HG03342 (cell line): ENCODE measurements around the gene SLC35D1.

Experiments used
- ATAC-seq: cut with Tn5 transposase; IDR thresholded peaks from one replicate; pipeline ENCODE4 v1.9.1; 2021; ENCODE audit warnings: mild to moderate bottlenecking, moderate library complexity; ENCODE audit not compliant: unreplicated experiment

Gene SLC35D1

DNA sequence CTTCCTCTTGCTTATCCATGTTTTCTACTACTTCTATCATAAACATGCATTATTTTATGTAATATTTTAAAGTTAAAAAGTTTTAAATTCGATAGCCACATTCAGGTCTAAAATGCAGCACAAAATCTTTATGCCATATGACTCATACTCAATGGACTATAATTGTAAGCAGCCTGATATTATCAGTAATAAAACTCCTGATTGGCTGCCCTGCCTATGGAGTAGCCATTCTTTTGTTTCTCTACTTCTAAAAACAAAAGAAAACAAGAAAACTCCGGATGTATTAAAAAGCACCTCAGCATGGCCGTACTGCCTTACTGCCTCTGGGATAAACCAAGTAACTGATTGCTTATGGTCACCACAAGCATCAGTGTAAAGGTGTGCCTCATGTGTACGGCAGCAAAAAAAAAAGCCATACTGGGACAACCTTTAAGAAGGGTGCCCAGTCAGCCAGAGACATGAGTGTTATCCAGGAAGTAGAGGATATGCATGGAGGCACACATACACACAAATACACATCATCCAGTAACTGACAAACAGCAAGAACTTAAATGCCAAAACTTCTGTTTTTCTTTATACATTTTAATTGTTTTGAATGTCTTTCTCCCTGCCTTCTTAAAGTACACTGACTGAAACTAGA, 9.2 kb downstream of the SLC35D1 start:
- ATAC-seq = peak; percentile 59

- ATAC-seq = no peak
Measured at GRCh38 chr1:67043366-67043765, 10.6 kb downstream of the SLC35D1 start.

DNA sequence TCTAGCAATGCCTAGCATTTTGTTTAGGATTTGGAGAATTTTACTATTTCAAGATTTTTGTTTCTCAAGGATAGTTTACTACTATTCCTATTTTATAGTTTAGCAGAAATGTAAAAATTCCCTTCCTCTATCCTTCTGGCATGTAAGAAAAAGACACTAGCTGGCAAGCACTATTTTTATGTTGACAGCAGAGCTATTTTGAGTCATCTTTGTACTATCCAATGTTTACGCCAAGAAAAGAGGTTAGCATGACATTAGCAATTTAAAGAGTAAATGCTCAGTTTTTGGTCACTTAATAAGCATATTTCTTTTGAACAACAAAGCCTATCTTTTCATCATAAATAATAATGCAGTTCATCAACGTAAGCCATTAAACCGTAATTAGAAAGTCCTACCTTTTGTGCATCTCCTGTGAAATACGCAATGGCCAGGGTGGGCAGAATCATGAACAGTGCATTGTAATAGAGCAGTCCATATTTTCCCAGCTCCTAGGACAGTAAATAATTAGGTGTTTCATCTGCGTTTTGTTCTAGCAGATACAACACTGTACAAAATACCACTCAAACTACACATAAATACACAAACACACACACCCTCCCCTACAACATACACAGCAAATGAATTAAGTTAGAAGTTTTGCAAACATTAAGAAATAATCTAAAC, 12.0 kb downstream of the SLC35D1 start:
- ATAC-seq = no peak

DNA sequence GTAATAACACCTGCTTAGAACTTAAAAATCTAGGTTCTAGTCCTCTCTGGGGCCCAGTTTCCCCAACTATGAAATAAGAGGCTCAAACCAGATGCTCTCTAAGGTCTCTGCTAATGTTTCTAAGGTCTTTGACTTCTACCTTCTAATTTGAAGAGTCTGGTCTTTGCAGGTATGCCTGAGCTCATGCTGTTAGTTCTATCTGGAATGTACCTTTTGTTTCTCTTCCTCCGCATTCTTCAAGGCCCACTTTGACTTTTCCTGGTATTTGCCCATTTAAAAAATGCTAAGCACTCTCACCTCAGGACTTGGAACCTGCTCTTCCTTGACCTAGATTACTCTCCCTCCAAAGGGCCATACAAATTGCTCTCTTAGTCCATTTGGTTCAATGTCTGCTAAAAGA, 13.5 kb downstream of the SLC35D1 start:
- ATAC-seq = no peak

DNA sequence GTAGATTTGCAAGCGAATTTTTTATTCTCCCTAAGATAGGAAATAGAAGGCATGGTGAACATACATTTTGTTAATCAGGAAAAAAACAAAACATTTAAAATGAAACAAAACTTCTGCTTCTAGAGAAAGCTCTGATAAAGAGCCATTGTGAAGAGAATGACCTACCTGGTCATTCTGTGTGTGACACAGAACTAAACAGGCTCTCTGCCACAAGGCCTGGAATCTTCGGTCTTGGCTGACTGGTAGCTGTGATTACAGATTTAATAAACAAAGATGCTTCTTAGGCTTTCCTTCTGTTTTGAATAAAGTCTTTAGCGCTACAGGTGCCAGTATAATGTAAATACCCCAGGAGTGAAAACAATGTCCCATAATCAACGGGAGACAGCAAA, 22.1 kb downstream of the SLC35D1 start:
- no peak for ATAC-seq

DNA sequence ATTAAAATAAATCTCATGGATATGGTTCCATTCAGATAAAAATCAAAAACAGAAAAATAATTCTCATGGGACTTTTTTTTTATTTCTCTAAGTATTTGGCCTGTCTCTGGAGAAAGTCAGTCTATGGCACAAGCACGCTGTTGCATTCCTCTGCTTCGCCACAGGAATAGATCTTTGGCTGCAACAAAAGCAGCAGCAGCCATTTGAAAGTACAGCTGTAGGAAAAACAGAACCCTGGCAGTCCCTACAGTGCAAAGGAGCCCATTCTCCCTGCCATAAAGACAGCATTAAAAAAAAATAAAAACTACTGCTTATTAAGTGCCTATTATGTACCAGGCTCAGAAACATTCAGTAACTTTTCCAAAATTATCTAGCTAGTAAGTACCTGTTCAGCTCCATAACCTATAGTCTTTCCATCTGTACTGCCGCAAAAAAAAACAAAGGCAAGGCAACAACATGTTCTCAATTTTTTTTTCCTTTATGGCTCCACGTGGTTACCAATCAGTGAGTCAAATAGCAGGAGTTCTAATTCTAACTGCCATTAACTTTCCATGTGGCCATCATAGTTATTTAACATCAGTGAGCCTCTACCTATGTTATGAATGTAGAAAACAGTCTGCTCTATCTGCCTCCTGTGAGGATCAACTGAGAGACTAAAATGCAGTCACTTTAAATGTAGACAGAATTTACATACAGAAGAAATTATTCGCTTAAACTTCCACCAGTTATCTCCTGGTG, 22.7 kb downstream of the SLC35D1 start:
- no peak for ATAC-seq

DNA sequence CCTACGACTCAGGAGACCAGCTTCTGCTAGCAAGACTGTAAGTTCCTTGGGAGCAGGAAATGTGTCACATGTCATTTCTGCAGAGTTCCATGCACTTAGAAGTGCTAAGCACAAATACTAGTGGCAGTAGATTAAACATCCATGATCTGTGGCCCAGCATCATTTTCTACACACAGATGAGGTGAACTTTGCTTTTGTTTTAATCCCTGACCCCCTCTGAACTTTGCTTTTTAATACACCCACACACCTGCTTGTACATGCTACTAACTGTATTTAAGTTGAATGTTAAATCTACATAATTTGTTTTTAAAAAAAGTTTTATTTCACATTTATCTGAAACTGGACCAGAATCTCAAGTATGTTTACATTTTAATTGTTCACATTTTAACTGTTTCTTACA, 24.5 kb downstream of the SLC35D1 start:
- no peak for ATAC-seq

DNA sequence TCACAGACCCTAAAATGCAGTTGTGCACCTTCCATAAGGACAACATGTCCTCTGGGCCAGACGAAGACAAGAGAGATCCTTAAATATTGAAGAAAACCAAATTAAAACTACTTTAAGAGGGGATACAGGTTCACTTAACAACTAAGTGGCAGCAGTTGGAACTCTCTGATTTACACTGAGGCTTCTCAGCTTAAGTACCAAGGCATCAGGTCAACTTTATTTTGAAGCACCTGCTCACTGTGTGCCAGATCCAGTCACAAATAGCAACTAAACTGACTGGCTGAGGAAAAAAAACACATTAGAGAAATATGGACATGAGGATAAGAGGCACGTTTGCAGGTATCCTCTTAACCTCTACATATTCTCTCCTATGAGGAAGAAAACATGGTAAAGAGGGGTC, 33.2 kb downstream of the SLC35D1 start:
- ATAC-seq = no peak

DNA sequence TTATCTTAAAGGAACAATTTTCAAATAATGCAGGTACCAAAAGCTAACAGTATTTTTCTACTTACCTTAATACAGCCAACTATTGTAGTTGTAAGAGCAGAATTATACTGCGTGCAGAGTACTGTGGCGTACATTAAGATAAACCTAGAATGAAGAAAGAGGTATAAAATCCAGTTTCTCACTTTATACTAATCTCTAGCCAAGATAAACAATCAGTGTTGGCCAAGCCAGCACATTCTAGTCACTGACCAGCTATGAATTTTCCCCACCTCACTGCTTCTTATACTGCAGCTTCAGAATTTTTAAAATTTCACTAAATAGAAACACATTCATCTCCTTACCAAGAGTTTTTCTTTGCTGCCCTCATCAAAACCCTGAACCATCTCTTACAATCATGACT, 33.6 kb downstream of the SLC35D1 start:
- no peak for ATAC-seq

DNA sequence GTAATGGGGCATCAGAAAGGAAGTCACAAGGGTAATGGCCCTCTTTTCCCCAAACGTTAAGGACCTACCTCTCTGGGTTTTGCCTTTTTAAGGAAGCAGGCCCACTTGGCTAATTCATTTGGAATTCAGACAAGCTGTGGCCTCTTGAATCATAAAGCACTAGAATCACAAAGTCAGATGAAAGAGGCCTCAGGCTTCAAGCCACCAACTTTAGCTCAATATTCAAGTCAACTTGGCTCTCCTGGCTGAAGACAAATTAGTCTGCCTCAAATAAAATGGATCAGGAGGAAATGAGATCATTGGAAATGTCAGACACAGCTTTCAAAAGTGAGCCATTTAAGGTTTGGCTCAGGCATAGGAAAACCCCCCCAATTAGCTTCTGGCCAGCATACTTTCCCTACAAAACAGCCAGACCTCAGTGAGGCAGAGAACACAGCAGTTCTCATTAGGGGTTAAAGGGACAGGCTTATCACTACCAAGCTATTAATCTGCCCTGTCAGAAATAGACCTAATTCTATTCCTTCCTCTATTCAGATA, 34.3 kb downstream of the SLC35D1 start:
- ATAC-seq = no peak

- no peak for ATAC-seq
Measured at GRCh38 chr1:67019121-67019520, 34.8 kb downstream of the SLC35D1 start.

DNA sequence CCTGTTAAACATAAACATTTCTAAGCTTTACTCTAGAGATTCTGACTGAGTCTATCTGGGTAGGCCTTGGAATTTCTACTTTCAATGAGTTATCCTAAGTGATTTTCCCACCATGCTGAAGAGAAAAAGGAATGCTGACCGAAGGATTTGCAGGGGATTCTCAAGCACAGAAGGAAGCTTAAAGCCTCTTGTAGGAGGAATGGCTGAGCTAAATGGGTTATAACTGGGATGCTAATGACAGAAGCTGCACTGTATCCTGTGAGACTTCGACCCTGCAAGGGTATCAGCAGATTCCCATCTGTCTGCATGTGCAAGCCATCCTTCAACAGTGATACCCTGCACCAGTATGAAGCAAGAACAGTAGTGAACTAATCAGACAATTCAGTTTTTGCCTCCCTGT, 35.4 kb downstream of the SLC35D1 start:
- ATAC-seq = no peak

DNA sequence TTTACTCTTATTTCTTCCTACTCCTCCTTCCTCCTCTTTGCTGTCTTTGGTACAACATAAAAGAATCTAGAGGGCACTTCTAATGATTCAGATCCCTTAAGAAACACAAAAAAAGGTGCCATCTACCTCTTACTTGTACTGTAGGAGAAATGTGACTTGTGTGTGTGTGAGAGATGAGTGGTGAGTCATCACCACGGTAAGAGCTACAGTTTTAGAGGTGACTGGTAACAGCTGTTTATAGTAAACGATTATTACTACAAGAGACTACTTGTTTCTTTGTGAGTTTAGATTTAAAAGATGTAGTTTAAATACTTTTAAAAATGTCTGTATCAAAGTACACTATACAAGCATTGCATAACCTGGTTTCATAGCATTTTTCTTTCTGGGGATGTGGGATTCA, 40.4 kb downstream of the SLC35D1 start:
- peak; percentile 71 for ATAC-seq

DNA sequence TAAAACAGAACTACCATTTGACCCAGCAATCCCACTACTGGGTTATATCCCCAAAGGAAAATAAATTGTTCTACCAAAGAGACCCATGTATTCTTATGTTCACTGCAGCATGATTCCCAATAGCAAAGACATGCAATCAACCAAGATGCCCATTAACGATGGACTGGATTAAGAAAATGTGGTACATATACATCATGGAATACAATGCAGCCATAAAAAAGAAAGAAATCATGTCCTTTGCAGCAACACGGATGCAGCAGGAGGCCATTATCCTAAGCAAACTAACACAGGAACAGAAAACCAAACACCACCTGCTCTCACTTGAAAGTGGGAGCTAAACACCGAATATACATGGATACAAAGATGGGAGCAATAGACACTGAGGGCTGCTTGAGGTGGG, 44.2 kb downstream of the SLC35D1 start:
- no peak for ATAC-seq

- no peak for ATAC-seq
Measured at GRCh38 chr1:67005068-67005467, 48.9 kb downstream of the SLC35D1 start.

DNA sequence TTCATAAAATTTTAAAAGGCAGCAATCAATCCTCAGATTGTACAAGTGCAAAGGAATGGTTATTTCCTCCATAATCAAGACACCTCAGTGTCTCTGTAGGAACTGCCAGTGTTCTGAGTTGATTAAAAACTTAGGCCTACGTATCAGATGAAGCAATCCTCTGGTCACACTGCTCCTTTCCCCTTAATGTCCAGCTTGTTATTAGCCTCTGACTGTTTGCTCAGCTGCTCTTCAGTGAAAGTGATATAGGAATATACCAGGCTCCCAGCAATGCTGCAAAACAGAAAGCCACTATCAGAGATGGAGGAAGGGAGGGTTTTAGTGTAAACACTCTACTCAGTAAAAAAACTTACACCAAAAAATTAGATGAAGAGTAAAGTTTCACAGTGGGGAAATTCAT, 49.8 kb downstream of the SLC35D1 start:
- no peak for ATAC-seq

- ATAC-seq = no peak
Measured at GRCh38 chr1:67001682-67002425, 52.1 kb downstream of the SLC35D1 start.

GRCh38 chr1:66999640-67000400, 54.1 kb downstream of the SLC35D1 start:
- no peak for ATAC-seq

DNA sequence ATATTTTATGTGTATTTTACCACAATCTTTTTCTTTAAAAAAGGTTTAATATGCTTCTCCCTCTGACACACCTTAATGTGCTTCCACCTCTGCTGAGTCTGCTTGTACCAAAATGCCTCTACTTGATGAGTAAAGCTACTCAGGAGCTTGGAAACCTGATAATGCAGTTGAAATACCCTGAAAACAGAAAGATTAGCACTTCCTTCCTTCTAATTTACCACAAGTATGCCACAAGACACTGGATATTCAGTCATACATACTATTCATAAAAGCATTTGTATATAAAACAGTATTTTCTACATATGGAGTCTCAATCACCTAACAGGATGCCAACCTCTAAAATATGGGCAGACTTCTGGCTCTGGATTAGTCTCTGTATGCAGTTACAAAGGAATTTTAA, 55.0 kb downstream of the SLC35D1 start:
- no peak for ATAC-seq

DNA sequence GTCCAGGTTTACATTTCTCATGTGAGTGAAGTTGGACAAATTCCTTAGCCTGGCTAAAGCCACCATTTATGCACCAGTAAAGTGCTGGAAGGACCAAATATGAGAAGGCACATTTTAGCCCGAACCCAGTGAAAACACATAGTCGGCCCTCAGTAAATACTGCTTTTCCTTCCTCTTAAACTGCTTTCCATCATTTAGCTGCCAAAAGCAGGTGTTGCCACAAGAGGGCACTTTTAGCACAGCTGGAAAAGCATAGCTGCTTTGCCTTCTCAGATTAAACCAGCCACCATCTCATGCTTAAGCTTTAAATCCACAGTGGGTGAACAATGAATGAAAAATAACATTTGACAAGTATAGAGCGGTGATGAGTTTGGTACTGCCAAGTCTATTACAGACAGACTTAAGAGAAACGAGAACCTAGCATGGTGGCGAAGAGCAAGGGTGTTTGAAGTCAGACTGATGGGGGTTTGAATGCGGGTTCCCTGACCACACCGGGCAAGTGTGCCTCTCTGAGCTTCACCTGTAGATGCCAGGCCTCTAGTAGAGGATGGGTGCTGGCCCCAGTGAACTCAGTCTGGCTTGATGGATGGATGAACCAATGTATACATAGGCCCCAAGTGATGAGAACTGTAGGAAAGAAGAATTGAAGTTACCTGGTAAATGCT, 57.8 kb downstream of the SLC35D1 start:
- peak; percentile 67 for ATAC-seq
